ENCODE measurements around the gene PTPRR. TPM values are rescaled to one million over a fixed set of nuclear protein-coding genes. Genes with fewer than 3 reads are reported as not detected.

PTPRR gene
- total and polyA plus RNA-seq, 2 of the 4 experiments (the other 2 are of a cell fraction) = 0.18 to 0.21 TPM

- Histone ChIP-seq H3K36me3 (ENCODE audit: control insufficient read depth, insufficient read depth, low read length) (no peaks in the 10 kb centered on the region), H2BK5ac (ENCODE audit: low read depth, low read length, poor library complexity, severe bottlenecking) (no peak overlapping the region), H2AFZ (replicated peaks; ENCODE audit: low read length, poor library complexity) (no peak overlapping the region), H4K91ac (ENCODE audit: insufficient read depth, low read depth, low read length) (no peak overlapping the region), H3K4me1 (ENCODE audit: control insufficient read depth, insufficient read depth, low read length) (no peaks in the 10 kb centered on the region), H2AK5ac (ENCODE audit: low read depth, low read length) (no peak overlapping the region), H3K9ac (ENCODE audit: low read depth, low read length) (no peak overlapping the region), H3K23ac (ENCODE audit: low read depth, low read length) (no peak overlapping the region), H3K9me3 (ENCODE audit: control insufficient read depth, insufficient read depth, low read length) (peaks cover 2% of the 10 kb centered on the region; the same call in 1 of the 2 replicates), H3K79me1 (ENCODE audit: low read depth in 1 of 2, low read length in 2 of 2) (no peaks in the 10 kb centered on the region), H3K56ac (ENCODE audit: extremely low read depth, insufficient read depth, low read length) (no peak overlapping the region), H4K20me1 (ENCODE audit: insufficient read depth, low read length) (no peaks in the 10 kb centered on the region), H3K4ac (ENCODE audit: low read depth, low read length) (no peak overlapping the region), H3K27ac (ENCODE audit: insufficient read depth, low read length) (no peak overlapping the region), H3K14ac (replicated peaks; ENCODE audit: low read depth, low read length) (no peak overlapping the region), H3K18ac (ENCODE audit: low read depth, low read length) (no peak overlapping the region), H2AK9ac (replicated peaks; ENCODE audit: low read depth, low read length, poor library complexity) (no peak overlapping the region), H2BK20ac (ENCODE audit: low read depth, low read length) (no peak overlapping the region), H3K27me3 (ENCODE audit: control insufficient read depth, insufficient read depth, low read length) (no peaks in the 10 kb centered on the region), H2BK15ac (ENCODE audit: low read depth, low read length) (no peak overlapping the region), H3K4me3 (ENCODE audit: insufficient read depth, low read depth, low read length) (no peak overlapping the region), H4K8ac (ENCODE audit: low read depth in 2 of 2, low read length in 2 of 2) (no peak overlapping the region), H3K9me1 (ENCODE audit: insufficient read depth, low read length) (no peaks in the 10 kb centered on the region), H3K4me2 (ENCODE audit: low read depth, low read length) (no peak overlapping the region), H2BK120ac (ENCODE audit: low read depth, low read length) (no peak overlapping the region), H4K5ac (ENCODE audit: low read depth, low read length) (no peak overlapping the region)
- no peak for DNase-seq
- POLR2A ChIA-PET (ENCODE audit: unreplicated experiment) = no interaction called here
- TF ChIP-seq, protein P1, sequence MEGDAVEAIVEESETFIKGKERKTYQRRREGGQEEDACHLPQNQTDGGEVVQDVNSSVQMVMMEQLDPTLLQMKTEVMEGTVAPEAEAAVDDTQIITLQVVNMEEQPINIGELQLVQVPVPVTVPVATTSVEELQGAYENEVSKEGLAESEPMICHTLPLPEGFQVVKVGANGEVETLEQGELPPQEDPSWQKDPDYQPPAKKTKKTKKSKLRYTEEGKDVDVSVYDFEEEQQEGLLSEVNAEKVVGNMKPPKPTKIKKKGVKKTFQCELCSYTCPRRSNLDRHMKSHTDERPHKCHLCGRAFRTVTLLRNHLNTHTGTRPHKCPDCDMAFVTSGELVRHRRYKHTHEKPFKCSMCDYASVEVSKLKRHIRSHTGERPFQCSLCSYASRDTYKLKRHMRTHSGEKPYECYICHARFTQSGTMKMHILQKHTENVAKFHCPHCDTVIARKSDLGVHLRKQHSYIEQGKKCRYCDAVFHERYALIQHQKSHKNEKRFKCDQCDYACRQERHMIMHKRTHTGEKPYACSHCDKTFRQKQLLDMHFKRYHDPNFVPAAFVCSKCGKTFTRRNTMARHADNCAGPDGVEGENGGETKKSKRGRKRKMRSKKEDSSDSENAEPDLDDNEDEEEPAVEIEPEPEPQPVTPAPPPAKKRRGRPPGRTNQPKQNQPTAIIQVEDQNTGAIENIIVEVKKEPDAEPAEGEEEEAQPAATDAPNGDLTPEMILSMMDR (conservative IDR thresholded peaks at IDR 0.05; ENCODE audit: low read depth, low read length) = no peak
- TF ChIP-seq SMC3 (IDR thresholded peaks at IDR 0.05; ENCODE audit: low read depth, low read length) (no peak), NFE2L2 (IDR thresholded peaks at IDR 0.05; ENCODE audit: low read depth, low read length) (no peak), CEBPB (IDR thresholded peaks at IDR 0.05; ENCODE audit: low read depth, low read length) (no peak), RCOR1 (IDR thresholded peaks at IDR 0.05; ENCODE audit: insufficient replicate concordance, low read length) (no peak), BHLHE40 (IDR thresholded peaks at IDR 0.05; ENCODE audit: low read depth, low read length) (no peak), RFX5 (IDR thresholded peaks at IDR 0.05; ENCODE audit: low read depth, low read length) (no peak), MAFK (IDR thresholded peaks at IDR 0.05; ENCODE audit: low read depth, low read length) (no peak), USF2 (IDR thresholded peaks at IDR 0.05; ENCODE audit: low read depth, low read length) (no peak), RAD21 (IDR thresholded peaks at IDR 0.05; ENCODE audit: low read length) (no peak), CHD1 (IDR thresholded peaks at IDR 0.05; ENCODE audit: low read depth, low read length) (no peak), MXI1 (IDR thresholded peaks at IDR 0.05; ENCODE audit: borderline replicate concordance, low read depth, low read length) (no peak), POLR2A (IDR thresholded peaks at IDR 0.05; ENCODE audit: low read depth, low read length) (no peak), MAZ (IDR thresholded peaks at IDR 0.05; ENCODE audit: borderline replicate concordance, low read depth, low read length) (no peak), FOS (IDR thresholded peaks at IDR 0.05; ENCODE audit: low read depth, low read length) (no peak)
- TF ChIP-seq, protein P2, sequence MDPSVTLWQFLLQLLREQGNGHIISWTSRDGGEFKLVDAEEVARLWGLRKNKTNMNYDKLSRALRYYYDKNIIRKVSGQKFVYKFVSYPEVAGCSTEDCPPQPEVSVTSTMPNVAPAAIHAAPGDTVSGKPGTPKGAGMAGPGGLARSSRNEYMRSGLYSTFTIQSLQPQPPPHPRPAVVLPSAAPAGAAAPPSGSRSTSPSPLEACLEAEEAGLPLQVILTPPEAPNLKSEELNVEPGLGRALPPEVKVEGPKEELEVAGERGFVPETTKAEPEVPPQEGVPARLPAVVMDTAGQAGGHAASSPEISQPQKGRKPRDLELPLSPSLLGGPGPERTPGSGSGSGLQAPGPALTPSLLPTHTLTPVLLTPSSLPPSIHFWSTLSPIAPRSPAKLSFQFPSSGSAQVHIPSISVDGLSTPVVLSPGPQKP (IDR thresholded peaks at IDR 0.05; ENCODE audit: borderline replicate concordance, low read depth, low read length) = no peak
- in situ Hi-C loops (cut with MboI; ENCODE audit: low sequenced_read_pairs) (no loop called here), dilution Hi-C loops (cut with HindIII; ENCODE audit: low sequenced_read_pairs, unreplicated experiment) (no loop called here), intact Hi-C loops (cut with micrococcal nuclease) (no loop called here)
- CTCF ChIA-PET = no interaction called here
- no CpG with 5 or more reads among the region's 3 CpGs for WGBS, 2 experiments (ENCODE audit: extremely low coverage in 2 of 2, insufficient read length in 1 of 2)
- no TSS peak for BruUV-seq (replicated peaks)
- no peak for ATAC-seq (ENCODE audit: low read depth)
These were observed 98.1 kb downstream of the PTPRR start for GRCh38 chr12:70822412-70822811.

Measured in IMR-90 (cell line).